ENCODE results near the gene OR2B2.

GRCh38 chr6:27888566-27888965 is 23.6 kb downstream of the OR2B2 start:
- TF ChIP-seq POLR2AphosphoS5 (IDR thresholded peaks at IDR 0.05; ENCODE audit: low read depth, low read length) (no peak), TAF1 (IDR thresholded peaks at IDR 0.05; ENCODE audit: borderline replicate concordance, insufficient read depth, low read length) (no peak)

Measured in PFSK-1 (cell line).